Stimulated activated CD4-positive, alpha-beta T cell treated with anti-CD3 and anti-CD28 coated beads, Interleukin-2, amount 100 ng/mL, for 4 hours (primary cell): ENCODE measurements around the gene PTOV1.

Experiments used
- DNase-seq: peaks from one replicate; pipeline ENCODE4 v3.0.0-alpha.2; 2020; ENCODE audit warnings: low read depth

Gene PTOV1

DNA sequence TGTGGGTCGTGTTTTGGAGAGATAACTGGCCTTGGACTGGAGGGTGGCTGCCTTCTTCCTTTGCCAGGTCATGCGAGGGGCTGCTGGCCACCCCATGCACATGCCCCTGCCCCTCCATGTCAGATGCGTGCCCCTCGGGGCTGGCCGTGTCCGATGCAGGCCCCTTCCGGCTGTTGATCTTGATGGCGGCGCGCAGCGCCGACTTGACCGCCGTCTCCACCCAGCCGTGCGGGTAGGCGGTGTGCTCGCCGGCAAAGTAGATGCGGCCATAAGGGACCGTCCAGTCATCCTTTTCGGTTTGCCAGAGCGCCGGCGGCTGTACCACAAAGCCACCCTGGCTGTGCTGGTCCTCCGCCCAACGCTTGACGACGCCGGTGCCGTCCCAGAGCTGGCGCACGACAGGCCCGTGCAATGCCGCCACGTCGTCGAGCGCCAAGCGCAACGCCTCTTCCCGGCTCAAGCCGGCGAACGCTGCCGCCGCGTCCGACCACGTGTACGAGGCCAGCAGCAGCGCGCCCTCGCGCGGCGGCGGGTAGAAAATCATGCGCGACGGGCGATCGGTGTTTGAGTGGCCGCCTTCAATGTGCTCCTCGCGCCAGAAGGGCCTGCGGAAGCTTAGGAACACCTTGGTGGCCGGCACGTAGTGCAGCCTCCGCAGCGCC lies 38.9 kb downstream of the PTOV1 start:
- peak; percentile 66 for DNase-seq

DNA sequence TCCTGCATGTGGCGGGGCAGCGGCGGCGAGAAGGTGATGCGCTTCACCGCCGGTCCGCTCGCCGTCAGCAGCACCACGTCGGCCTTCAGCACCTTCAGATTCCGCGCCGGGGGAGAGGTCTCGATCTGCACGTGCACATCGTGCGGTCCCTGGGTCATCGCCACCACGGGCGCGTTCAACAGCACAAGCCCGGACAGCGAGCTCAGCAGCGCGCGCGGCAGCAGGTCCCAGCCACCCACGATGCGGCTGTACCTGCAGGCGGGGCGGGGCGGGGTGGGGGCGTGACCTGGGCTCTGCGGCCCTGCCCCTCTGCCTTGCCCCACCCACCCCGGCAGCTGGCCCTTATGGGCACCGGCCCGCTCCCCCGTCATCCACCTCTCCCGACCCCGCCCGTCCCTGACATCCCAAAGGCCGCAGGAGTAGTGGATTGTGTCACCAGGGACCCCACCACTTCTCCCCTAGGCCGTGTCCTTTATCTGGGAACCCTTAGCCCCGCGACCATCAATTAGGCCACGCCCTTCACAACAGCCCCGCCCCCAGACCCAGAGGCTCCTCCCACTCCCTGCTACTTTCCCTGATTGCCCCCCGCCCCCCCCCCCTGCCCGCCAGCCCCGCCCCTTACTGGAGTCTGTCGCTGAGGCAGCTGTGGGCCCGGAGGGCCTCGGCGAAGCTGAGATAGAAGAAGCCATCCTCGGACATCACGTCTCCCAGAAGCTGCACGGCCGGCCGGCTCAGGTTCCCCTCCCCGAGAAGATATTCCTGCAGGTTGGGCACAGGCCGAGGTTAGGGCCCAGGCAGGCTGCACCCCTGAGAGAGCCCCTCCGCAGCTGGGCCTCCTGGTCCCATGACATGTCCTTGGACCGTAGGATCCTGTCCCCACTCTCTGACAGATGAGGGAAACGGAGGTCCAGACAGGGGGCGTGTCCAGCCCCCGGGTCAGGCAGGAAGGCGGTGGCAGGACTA lies 39.7 kb downstream of the PTOV1 start:
- peak; percentile 67 for DNase-seq

DNA sequence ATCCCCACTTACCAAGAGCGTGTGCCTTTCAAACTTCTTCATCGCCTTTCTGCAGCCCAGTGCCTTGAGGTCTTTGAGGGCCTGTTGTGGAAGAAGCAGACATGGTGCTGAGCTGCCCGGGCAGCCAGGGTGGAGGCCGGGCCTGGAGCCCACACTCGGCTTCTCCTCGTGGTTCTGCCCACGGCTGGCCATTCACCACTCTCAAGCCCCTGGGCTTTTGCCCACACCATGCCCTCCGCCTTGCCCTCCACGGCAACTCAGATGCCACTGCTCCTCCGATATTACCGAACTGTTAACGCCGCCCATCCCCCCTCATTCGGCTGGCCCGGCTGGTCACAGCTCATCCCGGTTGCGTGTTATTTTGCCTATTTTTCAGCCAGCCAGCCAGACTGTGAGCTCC lies 40.4 kb downstream of the PTOV1 start:
- DNase-seq: no peak

- DNase-seq: no peak
Measured at GRCh38 chr19:49892716-49893115, 41.8 kb downstream of the PTOV1 start.

GRCh38 chr19:49894011-49894664 lies 43.2 kb downstream of the PTOV1 start:
- DNase-seq: no peak

DNA sequence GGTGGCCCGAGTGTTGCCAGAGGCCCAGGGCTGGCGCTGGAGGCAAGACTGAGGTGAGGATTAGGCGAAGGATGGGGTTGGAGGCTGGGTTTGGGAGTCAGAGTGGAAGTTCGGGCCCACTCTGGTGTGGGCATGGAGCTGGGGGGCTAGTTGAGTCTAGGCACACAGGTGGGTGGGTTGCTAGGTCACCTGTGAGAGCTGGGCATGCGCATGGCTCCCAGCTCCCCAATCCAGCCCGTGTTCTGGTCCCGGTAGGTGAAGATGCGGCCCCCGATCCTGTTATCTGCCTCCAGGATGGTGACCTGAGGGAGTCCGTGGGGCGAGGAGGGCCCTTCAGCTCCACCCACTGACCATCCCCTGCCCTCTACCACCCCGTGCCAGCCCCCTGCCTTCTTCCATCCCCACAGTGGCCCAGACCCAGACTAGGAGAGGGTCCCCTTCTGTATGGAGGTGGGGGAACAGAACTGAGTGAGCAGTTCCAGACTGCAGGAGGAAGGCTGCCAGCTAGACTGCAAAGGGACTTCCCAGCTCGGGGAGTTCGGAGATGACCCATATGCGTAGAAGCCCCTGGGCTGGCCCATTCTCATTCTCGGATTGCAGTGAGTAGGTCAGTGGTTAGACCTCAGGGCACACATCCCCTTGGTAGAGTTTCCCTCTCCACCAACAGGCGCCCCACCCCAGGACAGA lies 44.1 kb downstream of the PTOV1 start:
- DNase-seq: no peak

- no peak for DNase-seq
Measured at GRCh38 chr19:49895566-49896297, 44.8 kb downstream of the PTOV1 start.

DNA sequence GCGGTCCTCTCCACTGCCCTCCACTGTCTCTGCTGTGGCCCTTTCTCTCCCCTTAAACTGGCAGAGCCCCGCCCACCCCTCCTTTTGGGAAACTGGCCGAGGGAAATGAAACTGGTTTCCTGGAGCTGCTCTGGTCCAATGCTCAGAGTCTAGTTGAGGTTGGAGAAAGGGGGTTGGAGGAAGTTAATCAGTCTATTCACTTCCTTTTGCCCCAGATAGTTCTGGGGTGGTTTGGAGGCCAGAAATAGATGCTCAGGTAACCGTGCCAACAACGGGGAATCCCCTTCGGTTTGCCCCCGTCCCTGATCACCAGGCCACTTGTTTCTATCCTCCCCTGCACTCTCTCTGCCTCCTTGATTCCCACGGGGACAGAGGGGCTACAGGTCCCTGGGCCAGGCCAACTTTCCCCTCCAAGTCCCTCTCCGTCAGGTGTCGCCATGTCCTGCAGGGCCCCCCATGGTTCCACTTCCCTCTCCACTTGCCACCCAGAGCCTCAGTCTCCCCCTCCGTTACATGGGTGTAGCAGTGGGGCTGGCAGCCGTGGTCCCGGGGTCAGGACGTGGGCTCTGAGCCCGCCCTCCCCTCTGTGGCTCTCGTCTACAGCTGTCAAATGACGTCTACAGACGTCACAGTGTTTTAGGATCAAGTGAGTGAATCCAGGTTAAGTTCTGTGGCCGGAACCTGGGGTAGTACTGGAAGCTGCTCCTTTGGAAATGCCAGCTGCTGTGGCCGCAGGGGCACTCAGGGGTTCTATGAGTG lies 46.1 kb downstream of the PTOV1 start, which contains the start of gene IL4I1:
Gene IL4I1 (minus strand): TSS at position 25 of the 759 bp plus-strand sequence. CDS start 727 bp downstream, outside the sequence.
- DNase-seq: peak; percentile 49

DNA sequence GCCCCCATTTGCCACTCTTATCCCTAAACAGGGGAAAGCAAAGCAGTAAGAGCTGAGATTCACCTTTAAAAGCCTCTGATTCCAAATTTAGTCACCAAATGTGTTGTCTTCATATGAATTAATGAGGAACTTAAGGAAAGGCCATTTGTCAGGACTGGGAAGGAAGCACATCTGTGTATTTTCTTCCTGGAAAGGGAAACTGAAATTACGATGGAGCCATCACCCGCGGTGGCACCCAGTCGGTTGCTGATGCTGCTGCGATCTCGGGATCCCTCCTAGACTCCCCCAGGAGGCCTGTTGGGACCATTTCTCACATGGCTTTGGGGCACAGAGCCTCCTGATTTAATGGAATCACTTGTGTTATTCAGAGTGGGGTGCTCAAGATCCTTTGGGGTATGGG lies 53.2 kb downstream of the PTOV1 start:
- DNase-seq: no peak

DNA sequence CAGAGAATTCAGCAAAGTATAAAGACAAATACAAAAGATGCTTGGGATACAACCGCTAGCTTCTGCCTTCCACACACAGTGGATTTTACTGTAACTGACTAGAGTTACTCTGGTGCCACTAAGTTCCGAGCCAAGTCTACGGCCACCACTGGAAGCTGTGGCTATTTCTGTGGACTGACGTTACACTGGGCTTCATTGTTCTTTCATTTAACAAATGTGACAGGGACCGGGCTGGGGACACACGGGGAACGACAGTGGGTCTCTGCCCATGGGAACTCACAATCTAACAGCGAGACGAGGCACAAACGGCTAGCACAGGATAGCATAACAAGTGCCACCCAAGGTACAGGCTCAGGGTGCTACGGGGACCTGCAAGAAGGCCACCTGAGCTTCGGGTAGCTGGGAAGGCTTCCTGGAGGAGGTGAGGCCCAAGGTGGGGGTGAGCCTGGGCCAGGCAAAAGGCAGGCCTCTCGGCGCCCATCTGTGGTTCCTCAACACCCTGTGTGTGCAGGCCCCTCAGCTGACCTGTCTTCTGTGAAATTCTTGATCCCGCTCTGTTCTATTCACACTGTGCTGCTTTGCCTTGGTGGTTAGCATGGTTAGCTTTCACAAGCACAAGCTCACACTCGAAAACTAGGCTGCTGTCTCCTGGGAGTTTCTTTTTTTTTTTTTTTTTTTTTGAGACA lies 56.1 kb downstream of the PTOV1 start:
- no peak for DNase-seq

DNA sequence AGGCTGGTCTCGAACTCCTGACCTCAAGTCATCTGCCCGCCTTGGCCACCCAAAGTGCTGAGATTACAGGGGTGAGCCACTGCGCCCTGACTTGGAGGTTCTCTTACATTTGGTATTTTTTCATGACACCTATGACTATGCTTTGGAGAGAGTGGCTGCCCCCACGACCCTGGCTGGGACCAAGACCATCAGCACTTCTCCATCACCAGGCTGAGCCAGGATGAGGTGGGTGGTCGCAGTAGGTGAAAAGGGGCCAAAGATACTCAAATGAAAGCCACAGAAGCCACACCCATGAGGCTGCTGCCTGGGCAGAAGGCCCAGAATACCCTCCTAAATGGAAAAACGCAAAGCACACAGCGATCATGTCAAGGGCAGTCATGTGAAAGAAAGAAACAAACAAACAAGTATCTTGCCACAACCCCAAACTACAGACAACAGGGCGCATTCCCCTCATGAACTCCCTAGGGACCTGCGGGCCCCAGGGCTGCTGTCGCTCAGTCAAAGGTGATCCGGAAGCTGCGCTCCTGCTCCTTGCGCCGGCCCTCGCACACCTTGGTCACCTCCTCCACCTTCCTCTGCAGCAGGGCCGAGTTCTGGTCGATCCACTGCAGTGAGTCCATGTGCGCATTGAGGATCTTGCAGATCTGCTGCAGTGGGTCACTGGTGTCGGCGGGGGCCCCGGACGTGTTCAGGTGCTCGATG lies 56.9 kb downstream of the PTOV1 start:
- DNase-seq: no peak

DNA sequence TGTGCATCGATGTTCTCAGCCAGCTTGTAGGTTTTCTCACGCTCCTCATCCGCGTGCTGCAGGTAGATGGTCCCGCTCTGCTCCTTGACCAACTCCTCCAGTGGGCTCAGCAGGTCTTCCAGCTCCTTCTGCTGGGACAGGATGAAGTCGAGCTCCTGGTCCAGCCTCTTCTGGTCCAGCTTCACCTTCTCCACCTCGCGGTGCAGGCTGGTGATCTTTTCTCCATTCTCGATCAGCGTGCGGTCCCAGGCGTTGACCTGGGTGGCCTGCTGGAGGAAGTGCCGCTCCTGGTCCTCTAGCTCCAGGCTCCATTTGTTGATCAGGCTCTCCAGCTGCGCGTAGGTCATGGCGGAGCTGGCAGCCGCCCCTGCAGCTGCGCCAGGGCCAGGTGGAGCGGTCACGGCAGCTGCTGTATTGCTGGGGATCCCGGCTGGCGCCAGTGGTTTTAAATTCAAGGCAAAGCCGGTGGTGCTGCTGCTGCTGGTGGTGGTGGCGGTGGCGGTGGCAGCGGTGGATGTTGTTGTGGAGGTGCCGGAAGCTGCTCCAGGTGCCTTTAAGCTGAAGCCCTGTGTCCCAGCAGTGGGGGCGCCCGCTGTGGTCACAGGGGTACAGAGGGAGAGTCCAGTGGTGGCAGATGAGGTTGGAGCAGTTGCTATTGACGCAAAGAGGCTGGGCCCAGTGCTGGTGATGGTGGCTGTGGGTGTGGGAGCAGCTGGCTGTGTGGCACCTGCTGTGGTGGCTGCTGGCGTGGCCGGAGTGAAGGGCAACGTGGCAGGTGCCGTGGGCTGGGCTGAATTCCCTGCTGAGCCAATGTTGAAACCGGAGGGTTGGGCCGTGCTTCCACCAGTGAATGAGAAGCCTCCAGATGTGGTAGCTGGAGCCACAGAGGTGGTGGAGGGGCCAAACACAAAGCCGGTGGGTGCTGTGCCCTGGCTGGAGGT lies 57.8 kb downstream of the PTOV1 start:
- DNase-seq: no peak

- DNase-seq: no peak
Measured at GRCh38 chr19:49910179-49910578, 59.2 kb downstream of the PTOV1 start.
